Astrocyte of the cerebellum (primary cell): ENCODE measurements around the gene RBMS3.

ENCODE experiments used
- DNase-seq: peaks from one replicate; pipeline ENCODE4 v3.0.0-alpha.2; 2011; ENCODE audit warnings: low read depth
- H3K4me3 ChIP-seq: 2 replicates; pipeline ENCODE4 v1.5.1; 2011; ENCODE audit warnings: mild to moderate bottlenecking, low read depth, low read length, moderate library complexity
- CTCF ChIP-seq: IDR thresholded peaks from 2 replicates; pipeline ENCODE4 v1.5.1; 2012; ENCODE audit warnings: low read length, low read depth, moderate library complexity, mild to moderate bottlenecking; ENCODE audit errors: missing control alignments
- in situ Hi-C: cut with HindIII; loops from 2 replicates; pipeline ENCODE4 v1.10.0; 2017; ENCODE audit warnings: low sequenced_read_pairs

The RBMS3 gene

DNA sequence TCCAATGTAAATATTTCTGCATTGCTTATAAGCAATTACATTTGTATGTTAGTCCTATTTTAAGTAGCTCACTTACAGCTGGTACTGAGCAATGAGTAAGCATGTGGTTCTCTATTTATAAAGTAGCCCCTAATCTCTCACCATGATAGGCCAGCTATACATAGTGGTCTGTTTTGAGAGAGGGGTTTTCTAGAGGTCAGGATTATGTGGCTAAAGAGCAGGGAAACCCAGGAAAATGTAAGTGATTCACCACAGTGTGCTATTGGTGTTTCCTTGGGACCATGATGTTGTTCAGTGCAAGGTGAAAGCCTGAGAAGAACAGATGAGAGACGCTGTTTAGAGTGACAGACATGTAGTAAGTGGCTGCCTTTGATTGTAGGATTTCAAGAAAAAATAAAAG is 26.4 kb downstream of the RBMS3 start:
- H3K4me3 ChIP-seq, result no peak overlapping the region
- DNase-seq, result no peak
- no peak for TF ChIP-seq CTCF
- in situ Hi-C loops, result no loop called here

DNA sequence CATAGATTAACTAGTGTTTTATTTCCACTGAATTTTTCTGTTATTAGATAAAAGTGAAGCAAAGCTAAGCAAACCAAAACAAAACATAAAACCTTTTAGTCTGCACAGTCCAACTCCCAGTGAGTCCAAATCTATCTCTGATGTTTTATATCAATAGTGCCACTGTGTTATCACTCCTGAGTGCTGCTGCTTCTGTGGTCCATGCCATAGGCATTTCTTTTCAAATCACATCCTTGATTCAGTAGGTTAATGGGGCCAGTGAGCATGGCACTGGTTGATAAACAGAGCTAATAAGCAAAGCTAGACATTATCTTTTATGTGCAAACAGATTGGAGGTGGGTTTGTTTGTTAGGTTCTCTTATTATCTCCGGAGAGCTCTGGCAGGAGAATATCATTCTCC is 30.0 kb downstream of the RBMS3 start:
- in situ Hi-C loops, result no loop called here
- TF ChIP-seq CTCF, result no peak
- DNase-seq, result no peak
- no peak overlapping the region for H3K4me3 ChIP-seq

DNA sequence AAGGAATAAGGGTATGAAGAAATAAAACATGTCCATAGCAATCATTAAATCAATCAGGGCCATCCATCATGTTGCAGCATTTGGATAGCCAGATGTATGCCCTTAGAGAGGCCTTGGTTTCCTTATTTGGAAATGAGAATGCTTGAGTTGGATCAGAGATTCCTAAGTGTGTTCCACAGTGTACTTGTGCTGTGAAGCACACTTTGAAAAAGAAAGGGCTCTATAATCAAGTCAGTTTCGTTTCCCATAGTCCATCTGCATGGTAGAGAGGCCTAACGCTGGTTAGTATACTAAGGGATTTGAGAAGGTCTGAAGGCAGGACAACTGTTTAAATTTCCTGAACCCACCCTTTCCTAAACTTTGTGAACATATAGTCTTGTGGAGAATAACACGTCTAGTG is 30.9 kb downstream of the RBMS3 start:
- TF ChIP-seq CTCF, result no peak
- in situ Hi-C loops, result no loop called here
- H3K4me3 ChIP-seq, result no peak overlapping the region
- no peak for DNase-seq

GRCh38 chr3:29312395-29312794 is 31.5 kb downstream of the RBMS3 start:
- no peak for TF ChIP-seq CTCF
- H3K4me3 ChIP-seq, result no peak overlapping the region
- DNase-seq, result no peak
- in situ Hi-C loops, result no loop called here

GRCh38 chr3:29312960-29313452 is 32.1 kb downstream of the RBMS3 start:
- in situ Hi-C loops, result no loop called here
- no peak overlapping the region for H3K4me3 ChIP-seq
- no peak for DNase-seq

DNA sequence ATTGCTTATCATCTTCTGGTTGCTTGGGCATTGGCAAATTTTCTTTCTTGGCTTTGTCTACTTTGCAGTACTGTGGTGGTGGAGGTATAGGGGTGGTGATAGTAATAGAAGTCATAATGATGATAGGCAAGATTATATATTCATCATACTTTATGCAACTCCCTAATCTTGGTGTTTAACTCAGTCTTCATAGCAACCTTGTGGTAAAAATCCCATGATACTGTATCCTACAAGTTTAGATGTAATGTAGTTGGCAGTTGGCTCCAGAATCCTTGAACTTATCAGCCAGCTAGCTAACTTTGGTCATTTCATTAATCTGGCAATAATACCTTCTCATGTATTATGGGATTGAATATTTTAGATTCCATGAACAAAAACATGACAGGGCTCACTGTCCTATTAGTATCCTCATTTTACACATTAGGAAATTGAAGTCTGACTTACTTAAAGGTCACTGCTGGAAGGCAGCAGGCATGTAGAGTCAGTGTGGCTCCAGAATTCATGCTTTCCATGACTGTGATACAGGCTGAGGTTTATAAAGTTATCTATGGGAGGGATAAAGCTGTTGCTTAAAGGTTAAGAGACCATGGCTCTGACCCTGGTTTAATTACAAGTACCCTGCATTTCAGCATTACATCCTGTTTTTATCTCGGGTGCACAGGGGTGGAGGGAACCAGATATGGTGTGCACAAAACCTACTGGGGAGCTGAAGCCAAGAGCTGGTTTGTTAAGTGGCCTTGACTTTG is 33.3 kb downstream of the RBMS3 start:
- TF ChIP-seq CTCF, result no peak
- DNase-seq, result no peak
- in situ Hi-C loops, result no loop called here
- H3K4me3 ChIP-seq, result no peak overlapping the region

More at GRCh38 chr3:29312960-29313452, 32.1 kb downstream of the RBMS3 start:
- no peak for TF ChIP-seq CTCF
